Heart left ventricle (tissue), 13 donors: ENCODE measurements around the gene UBXN1.

Experiments
- CTCF ChIP-seq, 12 donors: fragments of 200-600 bp; sonication (generic) in 4 of 12; IDR thresholded peaks; one replicate each; pipeline versions ENCODE4 v1.5.0 to v1.8.0; 2018 to 2022; ENCODE audit warnings: antibody characterized with exemption in 12 of 12, mild to moderate bottlenecking in 5 of 12
- POLR2A ChIP-seq, 2 donors: fragments of 450-650 bp; IDR thresholded peaks; one replicate each; pipeline ENCODE4 v1.6.1; 2017; ENCODE audit warnings: antibody characterized with exemption in 2 of 2, mild to moderate bottlenecking in 2 of 2, moderate library complexity in 2 of 2
- donor health status: ischemic (EF 13 %, LVEDD 7.1; RV severe dilation, severe dysfunction).
- donor health status: DM: no; HTN: yes; CAD: no.
- donor health status: DM: no; HTN: no; CAD: no.
- donor health status: ischemic (EF 25% LVEDD 6.9; RV normal size, moderate dysfunction).
- donor health status: ischemic (EF 25% LVEDD 5.7; RV mildly dilated, moderate dysfunction).
- donor health status: ischemic (EF 35%, LVEDD 5.7; RV mildly dilated, moderate dysfunction).
- donor health status: nonischemic (EF 11% LVEDD 7.7; RV severe dilation, severe dysfunction).
- donor health status: DM: yes; HTN: yes; CAD: no.
- donor health status: PGD.
- donor health status: ischemic (EF 29% LVEDD 5.4; RV normal size, mild dysfunction).
- donor health status: nonischemic (EF 23%, LVEDD 6.1; RV moderate dilation, normal function).

- TF ChIP-seq CTCF (IDR thresholded peaks at IDR 0.05) (no peak), POLR2A (IDR thresholded peaks at IDR 0.05) (no peak)
These were observed 24.6 kb downstream of the UBXN1 start for GRCh38 chr11:62654297-62654696.
